Activated B cell treated with CpG ODN at 0.5 μM for 24 hours (primary cell): ENCODE results near the gene ALMS1. TPM values are rescaled to one million over a fixed set of nuclear protein-coding genes. Genes with fewer than 3 reads are reported as not detected.

Source experiments
- ATAC-seq: fragments of 200-7000 bp; cut with Tn5 transposase; one replicate; pipeline ENCODE4 v1.10.0; 2021; ENCODE audit warnings: low read depth, mild to moderate bottlenecking, moderate library complexity
- CTCF ChIA-PET: fragments of 350-600 bp; sonication (Branson Sonifier 250); formaldehyde crosslinking; loops from one replicate; lab custom pipeline; 2021; ENCODE audit warnings: antibody characterized with exemption; lab: Charles Lee
- POLR2A ChIA-PET: fragments of 350-600 bp; sonication (Branson Sonifier 250); formaldehyde crosslinking; loops from one replicate; lab custom pipeline; 2021; ENCODE audit warnings: antibody characterized with exemption; lab: Charles Lee
- DNase-seq: peaks from one replicate; pipeline ENCODE4 v3.0.0; 2022
- H3K27ac Mint-ChIP-seq: one replicate; pipeline ENCODE4 v1.8.0; 2020; ENCODE audit warnings: mixed read lengths
- H3K27me3 Mint-ChIP-seq: one replicate; pipeline ENCODE4 v1.8.0; 2021; ENCODE audit warnings: mixed read lengths
- H3K36me3 Mint-ChIP-seq: one replicate; pipeline ENCODE4 v1.8.0; 2021; ENCODE audit warnings: low read depth, mixed read lengths
- H3K4me1 Mint-ChIP-seq: one replicate; pipeline ENCODE4 v1.8.0; 2021; ENCODE audit warnings: mixed read lengths
- H3K4me3 Mint-ChIP-seq: one replicate; pipeline ENCODE4 v1.8.0; 2020; ENCODE audit warnings: mild to moderate bottlenecking, mixed read lengths
- H3K9me3 Mint-ChIP-seq: one replicate; pipeline ENCODE4 v1.8.0; 2020; ENCODE audit warnings: mixed read lengths
- CTCF ChIP-seq: fragments of 200-600 bp; IDR thresholded peaks from one replicate; pipeline ENCODE4 v1.8.0; 2022; ENCODE audit warnings: antibody characterized with exemption, mild to moderate bottlenecking
- intact Hi-C: fragments of 100-400 bp; cut with micrococcal nuclease; formaldehyde crosslinking; loops from one replicate; pipeline ENCODE4 v1.15.1; 2024
- total RNA-seq: library from RNA; stranded (reverse); gene quantifications from 2 replicates; pipeline ENCODE4 v1.2.3, GENCODE V29; 2022

ALMS1 gene
- total RNA-seq, 1 donor from 2014 or later = 20.1 TPM

- ChIA-PET CTCF (no interaction called here), POLR2A (no interaction called here)
- DNase-seq = no peak
- intact Hi-C loops = no loop called here
- H3K36me3 Mint-ChIP-seq = peaks cover 44% of the 10 kb centered on the region
- no peak for ATAC-seq
- H3K9me3 Mint-ChIP-seq = peaks cover 25% of the 10 kb centered on the region
- H3K4me1 Mint-ChIP-seq = no peaks in the 10 kb centered on the region
- no peak overlapping the region for H3K27ac Mint-ChIP-seq
- H3K4me3 Mint-ChIP-seq = no peak overlapping the region
- no peak for TF ChIP-seq CTCF
- H3K27me3 Mint-ChIP-seq = no peaks in the 10 kb centered on the region
Measured at GRCh38 chr2:73402386-73403103, 16.9 kb downstream of the ALMS1 start.

GRCh38 chr2:73403237-73403636, 17.6 kb downstream of the ALMS1 start:
- TF ChIP-seq CTCF = no peak
- POLR2A ChIA-PET = no interaction called here
- Mint-ChIP-seq H3K27ac (no peak overlapping the region), H3K36me3 (peaks cover 44% of the 10 kb centered on the region), H3K4me1 (no peaks in the 10 kb centered on the region), H3K9me3 (peaks cover 25% of the 10 kb centered on the region), H3K4me3 (no peak overlapping the region), H3K27me3 (no peaks in the 10 kb centered on the region)
- ATAC-seq = no peak
- intact Hi-C loops = no loop called here
- DNase-seq = no peak
- CTCF ChIA-PET = no interaction called here

GRCh38 chr2:73404409-73404808, 18.8 kb downstream of the ALMS1 start:
- CTCF ChIA-PET = no interaction called here
- TF ChIP-seq CTCF = no peak
- POLR2A ChIA-PET = no interaction called here
- Mint-ChIP-seq H3K4me3 (no peak overlapping the region), H3K27ac (no peak overlapping the region), H3K36me3 (peaks cover 39% of the 10 kb centered on the region), H3K9me3 (peaks cover 20% of the 10 kb centered on the region), H3K27me3 (no peaks in the 10 kb centered on the region), H3K4me1 (no peaks in the 10 kb centered on the region)
- DNase-seq (no peak), ATAC-seq (no peak)
- intact Hi-C loops = no loop called here

- Mint-ChIP-seq H3K4me3 (no peak overlapping the region), H3K27me3 (no peaks in the 10 kb centered on the region), H3K9me3 (peaks cover 18% of the 10 kb centered on the region), H3K27ac (no peak overlapping the region), H3K36me3 (peaks cover 35% of the 10 kb centered on the region), H3K4me1 (no peaks in the 10 kb centered on the region)
- intact Hi-C loops = no loop called here
- POLR2A ChIA-PET = no interaction called here
- DNase-seq = no peak
- ATAC-seq = no peak
- no peak for TF ChIP-seq CTCF
- CTCF ChIA-PET = no interaction called here
Measured at GRCh38 chr2:73406996-73407395, 21.4 kb downstream of the ALMS1 start.

GRCh38 chr2:73408198-73408597, 22.6 kb downstream of the ALMS1 start:
- ATAC-seq = no peak
- Mint-ChIP-seq H3K9me3 (peaks cover 18% of the 10 kb centered on the region), H3K27ac (no peak overlapping the region), H3K4me3 (no peak overlapping the region), H3K36me3 (peaks cover 28% of the 10 kb centered on the region), H3K4me1 (no peaks in the 10 kb centered on the region), H3K27me3 (no peaks in the 10 kb centered on the region)
- POLR2A ChIA-PET = no interaction called here
- CTCF ChIA-PET = no interaction called here
- TF ChIP-seq CTCF = no peak
- no peak for DNase-seq
- intact Hi-C loops = no loop called here
